HFF-Myc (cell line): Measurements from ENCODE around the gene S100A7A.

Source experiments
- DNase-seq: peaks from one replicate; pipeline ENCODE4 v3.0.0-alpha.2; 2011; ENCODE audit warnings: low read depth; ENCODE audit errors: extremely low read depth
- H3K4me3 ChIP-seq: replicated peaks from 2 replicates; pipeline ENCODE4 v1.5.1; 2011; ENCODE audit warnings: low read depth, mild to moderate bottlenecking, control low read depth, low read length
- CTCF ChIP-seq: IDR thresholded peaks from 2 replicates; pipeline ENCODE4 v1.5.1; 2012; ENCODE audit warnings: mild to moderate bottlenecking, low read depth, low read length, control low read depth; ENCODE audit errors: missing control alignments

S100A7A gene

DNA sequence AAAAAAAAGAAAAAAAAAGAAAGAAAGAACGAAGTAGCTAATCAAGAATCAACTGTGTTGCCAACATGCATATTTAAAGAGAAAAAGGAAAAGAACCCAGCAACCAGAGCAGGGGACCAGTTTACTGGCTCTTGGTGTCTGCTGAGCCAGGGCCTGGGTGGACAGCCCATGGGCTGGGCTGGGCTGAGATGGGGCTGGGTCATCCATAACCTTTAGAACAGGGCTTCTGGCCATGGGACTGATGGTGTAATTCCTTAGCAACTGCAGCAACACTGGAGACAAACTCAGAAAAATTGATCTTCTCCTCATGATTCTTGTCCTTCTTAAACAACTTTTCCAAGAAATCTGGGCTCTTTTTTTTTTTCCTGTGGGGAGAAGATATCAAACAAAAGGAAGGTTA lies 10.5 kb downstream of the S100A7A start:
- no peak for TF ChIP-seq CTCF
- DNase-seq = no peak
- H3K4me3 ChIP-seq = no peak overlapping the region

- TF ChIP-seq CTCF = no peak
- no peak overlapping the region for H3K4me3 ChIP-seq
- DNase-seq = no peak
These were observed 11.8 kb downstream of the S100A7A start for GRCh38 chr1:153428073-153428638.

GRCh38 chr1:153428791-153429190 lies 12.5 kb downstream of the S100A7A start:
- peak; percentile 20 for TF ChIP-seq CTCF
- H3K4me3 ChIP-seq = no peak overlapping the region
- DNase-seq = no peak

- TF ChIP-seq CTCF = no peak
- DNase-seq = no peak
- H3K4me3 ChIP-seq = no peak overlapping the region
These were observed 13.2 kb downstream of the S100A7A start for GRCh38 chr1:153429266-153430165.

DNA sequence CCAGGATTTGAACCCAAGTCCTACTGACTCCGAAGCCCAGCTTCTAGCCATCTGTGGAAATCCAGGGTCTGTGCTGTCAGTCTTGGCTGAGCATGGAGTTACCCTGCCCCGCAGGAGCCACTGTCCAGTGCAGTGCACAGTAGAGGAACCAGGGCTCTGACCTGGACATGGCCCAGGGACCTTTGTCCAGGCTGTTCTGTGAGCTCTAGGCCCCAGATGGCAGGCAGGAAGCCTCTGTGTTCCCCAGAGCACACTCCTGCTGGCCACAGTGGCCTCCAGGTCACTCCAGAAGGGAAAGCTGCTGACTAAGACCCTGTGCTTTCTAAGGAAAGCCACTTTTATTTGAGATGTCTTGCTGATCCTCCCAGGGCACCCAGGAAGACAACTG lies 13.8 kb downstream of the S100A7A start:
- H3K4me3 ChIP-seq = no peak overlapping the region
- no peak for TF ChIP-seq CTCF
- no peak for DNase-seq

- no peak overlapping the region for H3K4me3 ChIP-seq
- DNase-seq = no peak
- TF ChIP-seq CTCF = no peak
These were observed 14.2 kb downstream of the S100A7A start for GRCh38 chr1:153430561-153430960.
